ENCODE data around the gene ONECUT3. TPM values are rescaled to one million over a fixed set of nuclear protein-coding genes. Genes with fewer than 3 reads are reported as not detected.

Gene ONECUT3
- total and polyA plus RNA-seq, 11 donors: not detected

GRCh38 chr19:1742989-1743696, 10.2 kb upstream of the ONECUT3 start:
- intact Hi-C loops (cut with DNase I): no loop called here
- Histone ChIP-seq H3K27ac (no peak overlapping the region), H3K4me1 (peaks cover 0 to 8% (median under 1%) of the 10 kb centered on the region in 12 donors), H3K27me3 (peaks cover 22 to 76% (median 51%) of the 10 kb centered on the region in 9 donors), H3K36me3 (no peaks in the 10 kb centered on the region), H3K9me3 (peaks cover 0 to 9% (median 0%) of the 10 kb centered on the region in 12 donors), H3K4me3 (no peak overlapping the region)
- DNase-seq: no peak
- ATAC-seq: no peak
- 80 to 83% (median 81%) methylated on average over 28 to 34 of the region's 34 CpGs for WGBS, 4 donors
- TF ChIP-seq CTCF (IDR thresholded peaks at IDR 0.05): no peak
- TF ChIP-seq POLR2A (IDR thresholded peaks at IDR 0.05): no peak

DNA sequence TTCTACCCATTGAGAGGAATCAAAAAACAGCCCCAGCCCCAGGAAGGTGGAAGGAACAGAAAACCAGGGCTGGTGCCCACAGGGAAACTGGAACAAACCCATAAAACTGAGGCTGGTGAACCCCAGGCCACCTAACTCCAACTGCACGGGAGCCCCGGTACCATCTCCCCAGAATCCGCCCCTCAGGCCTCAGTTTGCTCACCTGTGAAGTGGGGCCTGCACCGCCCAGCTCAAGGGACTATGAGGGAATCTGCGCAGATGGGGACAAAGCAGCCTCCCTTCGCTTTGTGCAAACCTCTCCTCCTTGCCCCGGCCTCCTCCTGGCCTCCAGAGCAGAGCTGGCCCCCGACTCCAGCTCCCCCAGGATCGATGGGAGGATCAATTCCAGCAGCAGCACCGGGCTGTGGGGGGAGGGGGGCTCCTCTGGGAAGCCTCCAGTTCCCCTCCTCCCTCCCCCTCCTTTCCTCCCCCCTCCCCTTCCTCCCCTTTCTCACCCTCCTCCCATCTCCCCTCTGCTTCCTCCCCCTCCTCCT, 9.1 kb upstream of the ONECUT3 start:
- intact Hi-C loops (cut with DNase I): no loop called here
- DNase-seq (no peak), ATAC-seq (no peak)
- no peak overlapping the region for H3K27ac ChIP-seq
- TF ChIP-seq POLR2A (IDR thresholded peaks at IDR 0.05) (no peak), CTCF (IDR thresholded peaks at IDR 0.05) (no peak)
- no peaks in the 10 kb centered on the region for H3K36me3 ChIP-seq
- WGBS, 4 donors: 53 to 59% (median 56%) methylated on average over 10 of the region's 10 CpGs
- peaks cover 0 to 18% (median 7%) of the 10 kb centered on the region in 12 donors for H3K4me1 ChIP-seq
- peaks cover 0 to 9% (median 0%) of the 10 kb centered on the region in 12 donors for H3K9me3 ChIP-seq
- no peak overlapping the region for H3K4me3 ChIP-seq
- peaks cover 32 to 87% (median 62%) of the 10 kb centered on the region in 9 donors for H3K27me3 ChIP-seq

DNA sequence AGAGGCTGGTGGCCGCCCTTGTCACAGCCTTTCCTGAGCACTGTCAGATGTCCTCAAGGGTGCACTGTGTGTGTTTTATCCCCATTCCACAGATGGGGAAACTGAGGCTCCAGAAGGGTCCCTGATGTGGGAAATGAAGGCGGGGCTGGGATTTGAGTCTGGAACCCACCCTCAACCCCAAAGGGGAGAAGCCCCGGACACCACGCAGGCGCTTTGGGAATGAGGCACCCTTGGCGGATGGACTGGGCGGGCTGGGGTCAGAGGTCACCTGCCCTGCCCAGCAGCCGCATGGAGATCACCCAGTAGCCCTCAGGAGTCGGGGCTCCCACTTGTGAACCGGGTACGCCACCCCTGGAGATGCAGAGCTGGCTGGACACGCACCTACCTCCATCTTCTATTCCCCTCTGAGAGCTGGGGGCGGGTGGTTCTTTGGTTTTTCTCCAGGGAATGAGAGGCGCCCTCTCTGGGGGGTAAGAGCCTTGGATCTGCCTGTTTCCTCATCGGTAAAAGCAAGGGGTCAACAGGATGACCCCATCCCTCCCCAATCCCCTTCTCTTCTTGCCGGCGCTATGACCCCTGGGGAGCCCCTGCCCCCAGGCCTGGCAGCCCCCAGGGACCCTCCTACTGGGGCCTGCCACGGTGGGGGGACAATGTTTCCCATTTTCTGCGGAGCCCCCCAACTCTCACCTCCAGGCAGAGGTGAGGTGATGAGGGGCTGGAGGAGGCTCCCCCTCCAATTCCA, 8.3 kb upstream of the ONECUT3 start:
- Histone ChIP-seq H3K4me3 (no peak overlapping the region), H3K4me1 (peaks cover 3 to 26% (median 13%) of the 10 kb centered on the region in 12 donors), H3K27me3 (peaks cover 38 to 87% (median 70%) of the 10 kb centered on the region in 9 donors), H3K36me3 (no peaks in the 10 kb centered on the region), H3K9me3 (peaks cover 0 to 5% (median 0%) of the 10 kb centered on the region in 12 donors), H3K27ac (no peak overlapping the region)
- intact Hi-C loops (cut with DNase I): no loop called here
- no peak for DNase-seq
- 7 to 12% (median 11%) methylated on average over 18 to 19 of the region's 19 CpGs for WGBS, 4 donors
- ATAC-seq: no peak
- TF ChIP-seq CTCF (IDR thresholded peaks at IDR 0.05): no peak

DNA sequence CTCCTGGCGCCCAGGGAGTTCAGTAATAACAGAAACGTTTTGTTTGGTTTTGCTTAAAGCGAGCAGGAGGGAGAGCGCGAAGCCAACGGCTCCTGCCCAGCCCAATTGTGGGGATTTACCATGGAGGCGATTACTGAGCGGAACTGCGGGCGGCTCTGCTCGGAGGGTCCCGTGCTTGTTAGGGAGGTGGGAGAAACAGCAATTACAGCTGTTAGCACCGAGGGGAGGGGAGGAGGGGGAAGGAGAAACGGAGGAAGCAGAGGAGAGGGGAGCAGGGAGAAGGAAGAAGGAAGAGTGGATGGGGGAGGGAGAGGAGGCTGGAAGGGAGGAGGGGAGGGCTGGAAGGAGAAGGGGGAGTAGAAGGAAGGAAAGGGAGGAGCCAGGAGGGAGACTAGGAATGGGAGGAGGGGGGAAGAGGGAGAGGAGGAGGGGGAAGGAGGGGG, 7.7 kb upstream of the ONECUT3 start:
- intact Hi-C loops (cut with DNase I): no loop called here
- Histone ChIP-seq H3K27ac (no peak overlapping the region), H3K9me3 (no peaks in the 10 kb centered on the region), H3K36me3 (no peaks in the 10 kb centered on the region), H3K27me3 (peaks cover 41 to 87% (median 72%) of the 10 kb centered on the region in 9 donors), H3K4me1 (peaks cover 3 to 32% (median 15%) of the 10 kb centered on the region in 12 donors), H3K4me3 (no peak overlapping the region)
- 1 to 3% (median 2%) methylated on average over 13 to 14 of the region's 14 CpGs for WGBS, 4 donors
- TF ChIP-seq POLR2A (IDR thresholded peaks at IDR 0.05): no peak
- TF ChIP-seq CTCF (IDR thresholded peaks at IDR 0.05): no peak
- no peak for ATAC-seq
- no peak for DNase-seq

All from heart left ventricle (tissue), 16 donors.